Limb (tissue), 2 donors: ENCODE results near the gene BTG1.
"Not testable (repeated sequence)": the region's sequence is repeated elsewhere in the genome, so short reads cannot be mapped to it uniquely, and the experiment has no call there.

Experiments
- DNase-seq, 2 donors: peaks; one replicate each; pipeline ENCODE4 v3.0.0-alpha.2; 2016; ENCODE audit errors: extremely low spot score in 2 of 2

The BTG1 gene

GRCh38 chr12:92098594-92099380, 46.9 kb downstream of the BTG1 start:
- no peak for DNase-seq

- no peak for DNase-seq
Measured at GRCh38 chr12:92096346-92097136, 49.1 kb downstream of the BTG1 start.

GRCh38 chr12:92094751-92095161, 50.9 kb downstream of the BTG1 start:
- no peak for DNase-seq

- not testable (repeated sequence) for DNase-seq
Measured at GRCh38 chr12:92094301-92094700, 51.3 kb downstream of the BTG1 start.
